H1 (cell line): ENCODE results near the gene DUXB.

Experiments used
- FOSL1 ChIP-seq: IDR thresholded peaks from 2 replicates; pipeline ENCODE4 v1.6.1; 2011; ENCODE audit warnings: mild to moderate bottlenecking, low read depth, low read length, moderate library complexity; ENCODE audit not compliant: insufficient read depth
- ZNF274 ChIP-seq: IDR thresholded peaks from 2 replicates; pipeline ENCODE4 v1.7.0; 2012; ENCODE audit warnings: low read length, borderline replicate concordance; ENCODE audit errors: extremely low read depth

DNA sequence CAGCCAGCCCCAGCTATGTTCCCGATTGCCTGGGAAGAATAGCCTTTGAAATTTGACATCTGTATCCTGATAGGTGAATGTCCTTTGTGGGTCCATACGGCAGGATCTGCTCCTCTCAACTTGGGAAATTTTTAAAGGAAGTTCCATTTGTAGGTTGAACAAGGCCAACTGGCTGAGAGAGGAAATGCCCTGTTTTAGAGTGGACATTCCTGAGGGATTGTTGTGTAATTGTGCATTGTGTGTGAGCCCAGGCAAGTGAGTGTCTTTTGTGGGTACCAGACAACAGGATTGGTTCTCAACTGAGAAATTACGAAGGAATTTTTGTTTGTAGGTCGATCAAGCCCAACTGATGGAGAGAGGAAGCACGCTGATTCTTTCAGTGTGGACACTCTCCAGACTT is 21.9 kb downstream of the DUXB start:
- no peak for TF ChIP-seq FOSL1
- no peak for TF ChIP-seq ZNF274
